Left ventricle myocardium inferior (tissue), 1 donor: ENCODE data around the gene MAEA. TPM values are rescaled to one million over a fixed set of nuclear protein-coding genes. Genes with fewer than 3 reads are reported as not detected.
A peak's percentile ranks its signal among the peaks of the same experiment; 100 is the strongest.

Experiments used
- DNase-seq: peaks from one replicate; pipeline ENCODE4 v3.0.0-alpha.2; 2020
- H3K27ac ChIP-seq: fragments of 200-600 bp; replicated peaks from 2 replicates; pipeline ENCODE4 v1.8.0; 2021
- H3K27me3 ChIP-seq: fragments of 200-600 bp; 2 replicates; pipeline ENCODE4 v1.8.0; 2021; ENCODE audit warnings: low read depth
- H3K36me3 ChIP-seq: fragments of 200-600 bp; 2 replicates; pipeline ENCODE4 v1.8.0; 2021
- H3K4me1 ChIP-seq: fragments of 200-600 bp; 2 replicates; pipeline ENCODE4 v1.8.0; 2021
- H3K4me3 ChIP-seq: fragments of 200-600 bp; 2 replicates; pipeline ENCODE4 v1.8.0; 2021; ENCODE audit warnings: mild to moderate bottlenecking, moderate library complexity
- H3K9me3 ChIP-seq: fragments of 200-600 bp; replicated peaks from 2 replicates; pipeline ENCODE4 v1.8.0; 2021
- intact Hi-C: fragments of 100-400 bp; cut with micrococcal nuclease; formaldehyde crosslinking; loops from one replicate; pipeline ENCODE4 v1.11.0; 2022
- total RNA-seq: library from RNA; stranded (reverse); fragmentation: NEBNext Ultra II Directional; extraction: Animal tissue kit (Norgen Biotek cat#: 25700); gene quantifications from one replicate; pipeline ENCODE4 v1.2.1, GENCODE V29; 2021
- TF ChIP-seq, protein P1 (sequence below): fragments of 200-600 bp; IDR thresholded peaks from 2 replicates; pipeline ENCODE4 v1.8.0; 2021; ENCODE audit warnings: antibody characterized with exemption, mild to moderate bottlenecking, borderline replicate concordance
- donor health status: DM: no; HTN: yes; CAD: no; lungs with severe emphysema.

Gene MAEA
- total RNA-seq, 1 donor from 2014 or later, result 49.5 TPM

- Histone ChIP-seq H3K4me1 (peaks cover 86% of the 10 kb centered on the region), H3K27me3 (no peaks in the 10 kb centered on the region), H3K4me3 (peak overlapping the region; percentile 97), H3K9me3 (no peaks in the 10 kb centered on the region), H3K36me3 (peaks cover 7% of the 10 kb centered on the region), H3K27ac (peak overlapping the region; percentile 99)
- intact Hi-C loops, result no loop called here
- TF ChIP-seq, protein P1, sequence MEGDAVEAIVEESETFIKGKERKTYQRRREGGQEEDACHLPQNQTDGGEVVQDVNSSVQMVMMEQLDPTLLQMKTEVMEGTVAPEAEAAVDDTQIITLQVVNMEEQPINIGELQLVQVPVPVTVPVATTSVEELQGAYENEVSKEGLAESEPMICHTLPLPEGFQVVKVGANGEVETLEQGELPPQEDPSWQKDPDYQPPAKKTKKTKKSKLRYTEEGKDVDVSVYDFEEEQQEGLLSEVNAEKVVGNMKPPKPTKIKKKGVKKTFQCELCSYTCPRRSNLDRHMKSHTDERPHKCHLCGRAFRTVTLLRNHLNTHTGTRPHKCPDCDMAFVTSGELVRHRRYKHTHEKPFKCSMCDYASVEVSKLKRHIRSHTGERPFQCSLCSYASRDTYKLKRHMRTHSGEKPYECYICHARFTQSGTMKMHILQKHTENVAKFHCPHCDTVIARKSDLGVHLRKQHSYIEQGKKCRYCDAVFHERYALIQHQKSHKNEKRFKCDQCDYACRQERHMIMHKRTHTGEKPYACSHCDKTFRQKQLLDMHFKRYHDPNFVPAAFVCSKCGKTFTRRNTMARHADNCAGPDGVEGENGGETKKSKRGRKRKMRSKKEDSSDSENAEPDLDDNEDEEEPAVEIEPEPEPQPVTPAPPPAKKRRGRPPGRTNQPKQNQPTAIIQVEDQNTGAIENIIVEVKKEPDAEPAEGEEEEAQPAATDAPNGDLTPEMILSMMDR, result no peak
- DNase-seq, result peak; percentile 14
Measured at GRCh38 chr4:1245481-1246051, 44.1 kb upstream of the MAEA start.

GRCh38 chr4:1246111-1246881 lies 43.4 kb upstream of the MAEA start:
- Histone ChIP-seq H3K36me3 (no peaks in the 10 kb centered on the region), H3K9me3 (no peaks in the 10 kb centered on the region), H3K4me3 (peak overlapping the region; percentile 97), H3K27me3 (no peaks in the 10 kb centered on the region), H3K27ac (peak overlapping the region; percentile 99), H3K4me1 (peaks cover 92% of the 10 kb centered on the region)
- TF ChIP-seq, protein P1, result no peak
- intact Hi-C loops, result no loop called here
- peak; percentile 26 for DNase-seq

DNA sequence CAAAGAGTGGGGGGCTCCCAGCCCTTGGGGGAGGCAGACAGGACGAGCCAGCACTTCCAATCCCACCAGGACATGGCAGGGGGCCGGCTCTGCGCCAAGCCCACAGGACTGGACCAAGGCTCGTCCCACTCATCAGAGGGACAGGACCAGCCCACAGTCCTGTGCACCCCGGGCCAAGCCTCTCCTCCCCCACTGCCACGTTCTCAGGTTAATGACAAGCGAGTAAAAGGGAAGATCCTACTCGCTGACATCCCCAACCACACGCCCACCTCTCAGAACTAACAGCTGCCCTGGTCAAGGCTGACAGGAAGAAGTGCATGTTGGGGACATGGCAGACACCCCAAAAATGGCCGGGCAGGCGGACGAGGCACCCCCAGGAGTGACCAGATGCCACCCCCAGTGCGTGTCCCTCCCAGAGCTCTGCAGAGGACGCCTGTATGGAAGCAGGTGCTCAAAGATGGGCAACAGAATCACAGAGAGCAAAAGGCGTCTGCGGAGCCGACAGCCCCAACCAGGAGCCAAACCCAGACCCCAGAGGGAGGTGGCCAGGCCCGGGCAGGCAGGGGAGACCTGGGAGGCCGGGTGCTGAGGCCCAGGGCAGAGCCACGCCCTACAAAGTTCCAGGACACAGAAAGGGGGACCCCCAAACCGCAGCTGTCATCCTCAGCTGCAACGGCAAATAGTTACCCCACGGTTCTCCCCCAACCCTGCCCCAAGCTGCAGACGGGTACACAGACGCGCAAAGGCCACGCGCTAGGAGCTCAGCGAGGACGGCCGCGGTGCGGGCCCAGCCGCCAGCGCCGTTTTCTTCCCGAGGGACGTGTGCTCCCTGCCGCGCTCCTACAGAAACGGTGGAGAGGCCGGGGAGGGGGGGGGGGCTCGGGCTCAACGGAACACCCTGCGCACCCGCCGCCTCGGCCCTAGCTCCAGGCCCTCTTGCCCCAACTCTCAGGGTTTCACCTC lies 42.5 kb upstream of the MAEA start:
- Histone ChIP-seq H3K27me3 (no peaks in the 10 kb centered on the region), H3K27ac (peak overlapping the region; percentile 99), H3K36me3 (no peaks in the 10 kb centered on the region), H3K4me1 (peaks cover 90% of the 10 kb centered on the region), H3K9me3 (no peaks in the 10 kb centered on the region), H3K4me3 (peak overlapping the region; percentile 97)
- peak; percentile 19 for DNase-seq
- intact Hi-C loops, result no loop called here
- TF ChIP-seq, protein P1, result no peak

GRCh38 chr4:1247864-1248244 lies 41.8 kb upstream of the MAEA start:
- no peaks in the 10 kb centered on the region for H3K9me3 ChIP-seq
- peak overlapping the region; percentile 99 for H3K27ac ChIP-seq
- H3K4me1 ChIP-seq, result peaks cover 83% of the 10 kb centered on the region
- intact Hi-C loops, result no loop called here
- TF ChIP-seq, protein P1, result no peak
- DNase-seq, result no peak
- H3K36me3 ChIP-seq, result no peaks in the 10 kb centered on the region
- no peaks in the 10 kb centered on the region for H3K27me3 ChIP-seq
- H3K4me3 ChIP-seq, result peak overlapping the region; percentile 97
